LNCaP clone FGC (cell line): ENCODE data around the gene NDUFB8.
"Not testable (repeated sequence)": the region's sequence is repeated elsewhere in the genome, so short reads cannot be mapped to it uniquely, and the experiment has no call there.

Experiments used
- DNase-seq: peaks from one replicate; pipeline ENCODE4 v3.0.0-alpha.2; 2011; ENCODE audit warnings: low read depth
- H3K4me3 ChIP-seq: 2 replicates; pipeline ENCODE4 v1.5.1; 2011; ENCODE audit warnings: mild to moderate bottlenecking, low read depth, low read length, control low read depth
- TF ChIP-seq, protein P1 (sequence below): IDR thresholded peaks from 2 replicates; pipeline ENCODE4 v1.5.1; 2012; ENCODE audit warnings: mild to moderate bottlenecking; ENCODE audit not compliant: control insufficient read depth, insufficient read depth; ENCODE audit errors: extremely low read depth

NDUFB8 gene

DNA sequence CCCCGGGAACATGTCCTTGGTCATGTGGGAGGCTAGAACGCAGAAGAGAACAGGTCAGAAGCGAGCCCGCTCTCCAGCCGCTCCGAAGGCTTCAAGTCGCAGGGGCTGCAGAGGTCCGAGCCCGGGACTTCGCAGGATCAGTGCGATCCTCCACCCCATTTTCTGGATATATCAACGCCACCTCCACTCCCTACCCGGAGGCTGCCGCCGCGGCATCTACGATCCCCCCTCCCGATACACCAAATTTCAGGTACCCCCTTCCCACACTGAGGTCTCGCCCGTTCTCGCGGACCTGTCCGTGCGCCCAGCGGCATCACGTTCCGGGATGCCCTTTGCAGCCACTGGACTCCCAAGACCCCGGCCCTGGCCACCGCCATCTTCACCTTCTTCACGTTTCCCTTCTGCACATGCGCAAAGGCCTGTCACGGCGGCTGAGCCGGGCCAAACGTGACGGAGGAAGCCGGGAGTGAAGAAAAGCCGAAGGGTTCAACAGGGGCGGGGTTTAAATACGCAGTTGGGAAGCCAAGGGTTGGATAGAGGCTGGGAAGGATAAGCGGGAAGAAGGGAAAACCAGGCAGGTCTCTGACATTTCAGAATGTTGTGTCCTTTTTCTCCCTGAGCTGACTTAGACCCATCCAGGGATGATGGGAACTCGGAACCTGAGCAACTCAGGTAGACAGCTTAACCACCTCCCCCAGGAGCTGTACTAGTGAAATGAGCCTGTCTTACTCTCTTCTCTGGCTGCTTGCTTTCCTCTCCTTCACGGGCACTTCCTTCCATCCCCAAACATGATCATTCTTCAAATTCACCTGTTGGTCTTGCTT lies at the start of gene NDUFB8:
Gene NDUFB8 (minus strand): TSS at position 397 of the 824 bp plus-strand sequence. CDS start 20 bp downstream, at position 377.
- TF ChIP-seq, protein P1, sequence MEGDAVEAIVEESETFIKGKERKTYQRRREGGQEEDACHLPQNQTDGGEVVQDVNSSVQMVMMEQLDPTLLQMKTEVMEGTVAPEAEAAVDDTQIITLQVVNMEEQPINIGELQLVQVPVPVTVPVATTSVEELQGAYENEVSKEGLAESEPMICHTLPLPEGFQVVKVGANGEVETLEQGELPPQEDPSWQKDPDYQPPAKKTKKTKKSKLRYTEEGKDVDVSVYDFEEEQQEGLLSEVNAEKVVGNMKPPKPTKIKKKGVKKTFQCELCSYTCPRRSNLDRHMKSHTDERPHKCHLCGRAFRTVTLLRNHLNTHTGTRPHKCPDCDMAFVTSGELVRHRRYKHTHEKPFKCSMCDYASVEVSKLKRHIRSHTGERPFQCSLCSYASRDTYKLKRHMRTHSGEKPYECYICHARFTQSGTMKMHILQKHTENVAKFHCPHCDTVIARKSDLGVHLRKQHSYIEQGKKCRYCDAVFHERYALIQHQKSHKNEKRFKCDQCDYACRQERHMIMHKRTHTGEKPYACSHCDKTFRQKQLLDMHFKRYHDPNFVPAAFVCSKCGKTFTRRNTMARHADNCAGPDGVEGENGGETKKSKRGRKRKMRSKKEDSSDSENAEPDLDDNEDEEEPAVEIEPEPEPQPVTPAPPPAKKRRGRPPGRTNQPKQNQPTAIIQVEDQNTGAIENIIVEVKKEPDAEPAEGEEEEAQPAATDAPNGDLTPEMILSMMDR = no peak
- H3K4me3 ChIP-seq = peak within 1 kb of the TSS; percentile 87
- DNase-seq = no peak

DNA sequence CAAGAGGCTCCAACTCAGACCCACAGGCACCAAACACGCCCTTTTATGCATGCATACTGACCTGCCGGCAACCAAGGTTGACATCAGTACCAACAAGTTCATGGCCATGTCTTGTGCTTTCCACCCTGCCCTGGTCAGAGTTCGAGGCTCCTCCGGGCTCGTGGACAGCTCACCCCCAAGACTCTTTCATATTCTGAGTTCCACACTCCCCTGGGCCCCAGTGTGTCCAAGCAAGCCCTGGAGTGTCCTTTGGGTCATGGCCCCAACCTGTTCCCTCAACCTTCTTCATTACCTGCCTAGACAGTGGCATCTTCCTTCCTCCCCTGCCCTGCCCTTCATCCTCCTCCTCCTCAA lies 46.6 kb upstream of the NDUFB8 start:
- no peak overlapping the region for H3K4me3 ChIP-seq
- DNase-seq = no peak
- TF ChIP-seq, protein P1 = no peak

DNA sequence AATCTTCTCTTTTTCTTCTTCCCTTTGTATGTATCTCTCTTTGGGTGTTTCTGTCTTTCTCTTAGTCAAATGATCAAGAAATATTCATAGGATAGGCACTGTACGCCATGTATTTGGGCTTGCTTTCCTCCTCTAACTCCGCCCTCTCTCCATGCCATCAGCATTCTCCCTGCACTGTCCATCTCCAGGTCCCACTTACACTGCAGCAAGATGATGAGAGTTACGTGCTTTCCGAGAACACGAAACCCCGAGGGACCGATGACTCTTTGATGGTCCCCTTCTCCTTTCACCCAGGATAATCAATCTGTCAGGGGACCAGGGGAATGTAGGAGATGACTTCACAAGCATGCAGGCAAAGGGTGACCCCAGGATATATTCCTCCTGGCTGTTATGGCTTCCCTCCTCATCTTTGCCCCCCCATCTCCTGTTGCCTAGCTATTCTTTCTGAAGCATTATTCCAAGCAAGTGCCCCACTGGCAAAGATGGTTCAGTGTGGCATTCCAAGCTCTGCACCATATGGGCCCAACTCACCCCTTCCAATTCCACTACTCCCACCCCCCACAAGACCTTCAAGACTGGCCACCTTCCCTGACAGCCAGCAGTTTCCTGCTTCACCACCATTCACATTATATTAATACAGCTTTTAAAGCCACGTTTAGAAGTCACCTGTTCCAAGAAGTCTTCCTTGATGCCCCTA lies 46.1 kb upstream of the NDUFB8 start:
- H3K4me3 ChIP-seq = no peak overlapping the region
- DNase-seq = no peak
- TF ChIP-seq, protein P1 = no peak

DNA sequence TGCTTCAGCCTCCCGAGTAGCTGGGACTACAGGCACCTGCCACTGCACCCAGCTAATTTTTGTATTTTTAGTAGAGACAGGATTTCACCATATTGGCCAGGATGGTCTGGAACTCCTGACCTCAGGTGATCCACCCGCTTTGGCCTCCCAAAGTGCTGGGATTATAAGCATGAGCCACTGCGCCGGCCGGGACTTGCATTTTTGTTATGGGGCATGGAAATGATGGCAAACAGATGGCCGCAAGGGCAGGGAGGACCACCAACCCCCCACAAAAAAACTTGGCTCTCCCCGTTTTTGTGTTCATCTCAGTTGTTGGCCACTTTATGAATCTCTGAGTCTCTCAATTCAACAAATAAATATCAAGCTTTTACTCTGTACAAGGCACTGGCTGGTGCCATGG lies 45.5 kb upstream of the NDUFB8 start:
- DNase-seq, H3K4me3 ChIP-seq: not testable (repeated sequence)

DNA sequence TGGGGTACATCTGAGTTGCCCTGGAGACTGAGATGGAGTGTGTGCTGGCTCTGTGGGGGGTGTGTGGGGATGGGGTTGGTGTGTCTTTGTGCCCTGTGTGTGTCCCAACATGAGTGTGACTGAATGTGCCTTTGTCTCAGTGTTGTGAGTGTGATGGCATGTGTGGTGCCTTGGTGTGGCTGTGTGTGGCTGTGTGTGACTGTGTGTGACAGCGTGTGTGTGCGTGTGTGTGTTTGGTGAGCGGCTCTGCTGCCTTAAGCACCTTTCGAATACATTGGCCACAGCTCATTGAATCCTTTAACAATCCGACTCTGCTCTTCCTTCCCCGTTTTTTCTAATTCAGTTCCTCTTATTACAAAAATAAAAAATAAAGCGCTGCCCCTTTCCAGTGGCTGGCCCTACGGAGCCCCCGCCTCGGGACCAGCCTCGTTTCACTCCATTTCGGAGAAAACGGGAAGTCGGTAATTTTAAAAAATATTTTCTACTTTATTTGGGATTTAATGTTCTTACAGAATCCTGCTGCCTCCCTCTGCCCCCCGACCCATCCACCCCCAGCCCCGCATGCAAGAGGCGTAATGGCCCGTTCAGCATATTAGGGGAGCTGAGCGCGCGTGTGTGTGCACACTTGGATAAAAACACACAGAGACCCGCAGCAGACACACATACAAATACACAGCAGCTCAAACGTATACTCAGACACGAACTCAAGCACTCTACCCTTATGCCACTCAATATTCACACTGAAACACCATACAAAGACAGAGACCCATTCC lies 41.6 kb upstream of the NDUFB8 start:
- no peak for DNase-seq
- H3K4me3 ChIP-seq = no peak overlapping the region
- TF ChIP-seq, protein P1 = no peak

DNA sequence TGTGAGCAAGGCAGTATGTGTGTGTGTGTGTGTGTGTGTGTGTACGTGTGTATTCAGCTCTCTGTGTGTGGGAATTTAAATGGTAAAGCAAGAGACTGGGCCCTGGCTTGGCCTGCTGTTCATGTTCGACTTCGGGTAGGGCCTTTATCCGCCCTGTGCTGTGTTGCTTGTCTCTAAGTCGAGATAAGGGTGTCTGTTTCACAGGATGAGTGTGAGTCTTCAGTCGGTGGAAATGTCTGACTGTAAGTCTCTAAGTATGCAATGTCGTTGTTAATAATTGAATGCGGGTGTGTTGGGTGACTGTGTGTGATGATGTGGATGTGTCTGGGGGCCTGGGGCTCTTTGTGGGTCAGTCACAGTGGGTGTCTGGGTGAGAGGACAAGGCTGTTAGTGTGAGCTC lies 40.8 kb upstream of the NDUFB8 start:
- H3K4me3 ChIP-seq = no peak overlapping the region
- TF ChIP-seq, protein P1 = no peak
- no peak for DNase-seq
